Measurements from ENCODE around the gene ZBTB12. TPM values are rescaled to one million over a fixed set of nuclear protein-coding genes. Genes with fewer than 3 reads are reported as not detected.

ZBTB12 gene
- total and polyA plus RNA-seq, 9 of the 15 experiments (the other 6 are each of a cell fraction or from before 2014, with no cell fraction given): 0.03 to 12.4 (median 5.8) TPM; not detected in 1

DNA sequence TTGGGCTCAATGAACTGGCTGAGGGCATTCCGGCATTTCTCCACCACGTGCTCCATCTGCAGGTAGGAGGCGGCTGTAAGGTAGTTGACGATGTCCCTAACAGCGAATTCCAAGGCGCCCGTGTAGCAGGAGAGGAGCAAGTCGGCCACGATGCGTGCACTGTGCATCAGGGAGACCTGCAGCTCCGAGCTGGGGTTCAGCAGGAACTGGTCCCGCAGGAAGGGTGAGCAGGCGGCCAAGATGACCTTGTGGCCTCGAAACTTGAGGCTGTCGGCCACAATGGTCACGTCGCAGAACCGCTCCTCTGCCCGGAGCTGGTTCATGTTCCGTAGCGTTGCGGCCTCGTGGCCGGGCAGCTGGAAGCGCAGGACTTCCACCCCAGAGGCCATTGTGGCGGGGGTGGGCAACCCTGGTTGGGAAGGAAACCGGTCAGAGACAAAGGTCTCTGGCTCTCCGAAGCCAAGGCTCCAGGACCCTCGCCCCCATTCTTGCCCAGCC is 920 bp downstream of the ZBTB12 start (continued):
- no peak for TF ChIP-seq ARID1B (IDR thresholded peaks at IDR 0.05)
- no peak for TF ChIP-seq TSC22D4 (tag; IDR thresholded peaks at IDR 0.05)
- TF ChIP-seq HDAC1 (IDR thresholded peaks at IDR 0.05): peak in 1 of 2 experiments; percentile 19; a peak in 1 of 4 replicates
- 0 out of 2 replicates have a peak, but pooled peaks have one; percentile 38 for TF ChIP-seq HDAC8 (tag; IDR thresholded peaks at IDR 0.05)
- no peak for TF ChIP-seq ZNF778 (CRISPR knock-in tag; IDR thresholded peaks at IDR 0.05)
- TF ChIP-seq FOS (IDR thresholded peaks at IDR 0.05; ENCODE audit: extremely low read depth, insufficient read length): no peak
- no peak; the same call in 1 of the 2 replicates for TF ChIP-seq RFX7 (CRISPR knock-in tag; IDR thresholded peaks at IDR 0.05)
- TF ChIP-seq CCNT2 (IDR thresholded peaks at IDR 0.05; ENCODE audit: borderline replicate concordance, extremely low read depth, insufficient read length, low read depth, low read length): peak; percentile 5
- TF ChIP-seq BMI1 (IDR thresholded peaks at IDR 0.05; ENCODE audit: low read length): no peak
- TF ChIP-seq GATAD2B (IDR thresholded peaks at IDR 0.05; ENCODE audit: borderline replicate concordance): no peak
- no peak for TF ChIP-seq U2AF1 (optimal IDR thresholded peaks at IDR 0.05; ENCODE audit: low read depth, low read length)
- no peak for TF ChIP-seq TARDBP (IDR thresholded peaks at IDR 0.05)
- TF ChIP-seq KDM1A (IDR thresholded peaks at IDR 0.05): no peak
- TF ChIP-seq CTBP1 (IDR thresholded peaks at IDR 0.05; ENCODE audit: borderline replicate concordance): peak; percentile 12; the same call in 1 of the 2 replicates
- TF ChIP-seq, protein P1, sequence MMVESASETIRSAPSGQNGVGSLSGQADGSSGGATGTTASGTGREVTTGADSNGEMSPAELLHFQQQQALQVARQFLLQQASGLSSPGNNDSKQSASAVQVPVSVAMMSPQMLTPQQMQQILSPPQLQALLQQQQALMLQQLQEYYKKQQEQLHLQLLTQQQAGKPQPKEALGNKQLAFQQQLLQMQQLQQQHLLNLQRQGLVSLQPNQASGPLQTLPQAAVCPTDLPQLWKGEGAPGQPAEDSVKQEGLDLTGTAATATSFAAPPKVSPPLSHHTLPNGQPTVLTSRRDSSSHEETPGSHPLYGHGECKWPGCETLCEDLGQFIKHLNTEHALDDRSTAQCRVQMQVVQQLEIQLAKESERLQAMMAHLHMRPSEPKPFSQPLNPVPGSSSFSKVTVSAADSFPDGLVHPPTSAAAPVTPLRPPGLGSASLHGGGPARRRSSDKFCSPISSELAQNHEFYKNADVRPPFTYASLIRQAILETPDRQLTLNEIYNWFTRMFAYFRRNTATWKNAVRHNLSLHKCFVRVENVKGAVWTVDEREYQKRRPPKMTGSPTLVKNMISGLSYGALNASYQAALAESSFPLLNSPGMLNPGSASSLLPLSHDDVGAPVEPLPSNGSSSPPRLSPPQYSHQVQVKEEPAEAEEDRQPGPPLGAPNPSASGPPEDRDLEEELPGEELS (CRISPR knock-in tag; IDR thresholded peaks at IDR 0.05; ENCODE audit: borderline replicate concordance): no peak
- TF ChIP-seq HDAC6 (IDR thresholded peaks at IDR 0.05; ENCODE audit: low read depth, low read length): no peak
- TF ChIP-seq ZNF57 (CRISPR knock-in tag; IDR thresholded peaks at IDR 0.05): no peak; the same call in 1 of the 2 replicates
- TF ChIP-seq GATA2 (CRISPR knock-in tag; IDR thresholded peaks at IDR 0.05): no peak
- TF ChIP-seq MCM2 (IDR thresholded peaks at IDR 0.05; ENCODE audit: low read depth): no peak
- no peak for TF ChIP-seq ZNF668 (CRISPR knock-in tag; IDR thresholded peaks at IDR 0.05)
- TF ChIP-seq RBM34 (IDR thresholded peaks at IDR 0.05; ENCODE audit: borderline replicate concordance, insufficient read depth, low read length): no peak
- no peak for TF ChIP-seq DDX20 (tag; IDR thresholded peaks at IDR 0.05; ENCODE audit: low read depth)
- TF ChIP-seq, protein P2, sequence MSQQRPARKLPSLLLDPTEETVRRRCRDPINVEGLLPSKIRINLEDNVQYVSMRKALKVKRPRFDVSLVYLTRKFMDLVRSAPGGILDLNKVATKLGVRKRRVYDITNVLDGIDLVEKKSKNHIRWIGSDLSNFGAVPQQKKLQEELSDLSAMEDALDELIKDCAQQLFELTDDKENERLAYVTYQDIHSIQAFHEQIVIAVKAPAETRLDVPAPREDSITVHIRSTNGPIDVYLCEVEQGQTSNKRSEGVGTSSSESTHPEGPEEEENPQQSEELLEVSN (IDR thresholded peaks at IDR 0.05; ENCODE audit: borderline replicate concordance in 1 of 2, extremely low read depth in 1 of 2, insufficient read depth in 1 of 2, insufficient read length in 1 of 2, low read depth in 1 of 2, low read length in 1 of 2, poor library complexity in 1 of 2, severe bottlenecking in 1 of 2): peak; percentile 60 to 71
- TF ChIP-seq BDP1 (IDR thresholded peaks at IDR 0.05; ENCODE audit: insufficient read depth, insufficient read length): no peak
- TF ChIP-seq NFE2 (IDR thresholded peaks at IDR 0.05; ENCODE audit: low read depth): no peak
- TF ChIP-seq GATAD2A (IDR thresholded peaks at IDR 0.05): no peak; the same call in 1 of the 2 replicates
- no peak for TF ChIP-seq RBM17 (IDR thresholded peaks at IDR 0.05; ENCODE audit: borderline replicate concordance, low read depth, low read length)
- TF ChIP-seq CHD1 (IDR thresholded peaks at IDR 0.05; ENCODE audit: low read length): peak; percentile 40
- no peak for TF ChIP-seq ZNF830 (CRISPR knock-in tag; IDR thresholded peaks at IDR 0.05)
- TF ChIP-seq KDM2B (CRISPR knock-in tag; IDR thresholded peaks at IDR 0.05): no peak
